ENCODE results near the gene TSHZ2. TPM values are rescaled to one million over a fixed set of nuclear protein-coding genes. Genes with fewer than 3 reads are reported as not detected.

The TSHZ2 gene
- total RNA-seq, 1 experiment from 2014 or later, result 0.07 TPM

- Histone ChIP-seq H3K14ac (ENCODE audit: insufficient read depth, low read length) (no peak overlapping the region), H4K91ac (ENCODE audit: insufficient read length, low read depth, low read length) (no peak overlapping the region), H3K18ac (ENCODE audit: insufficient read length, low read depth, low read length) (no peak overlapping the region), H4K5ac (ENCODE audit: insufficient read length, low read depth, low read length) (no peak overlapping the region), H3K79me2 (ENCODE audit: insufficient read depth, low read length) (no peaks in the 10 kb centered on the region), H2BK5ac (ENCODE audit: insufficient read length, low read length) (no peak overlapping the region), H2BK15ac (ENCODE audit: low read depth, low read length) (no peak overlapping the region), H3K23me2 (ENCODE audit: insufficient read length, low read depth, low read length, poor library complexity, severe bottlenecking) (no peaks in the 10 kb centered on the region), H4K20me1 (ENCODE audit: control insufficient read depth, insufficient read depth, insufficient read length) (no peaks in the 10 kb centered on the region), H3K4me1 (ENCODE audit: insufficient read depth, low read length) (no peaks in the 10 kb centered on the region), H3K9me3 (ENCODE audit: control insufficient read depth, low read depth, low read length) (no peaks in the 10 kb centered on the region), H2BK20ac (ENCODE audit: low read depth, low read length, poor library complexity, severe bottlenecking) (no peak overlapping the region), H3K4me2 (ENCODE audit: insufficient read depth, insufficient read length, low read length) (no peak overlapping the region), H2AK5ac (ENCODE audit: insufficient read length, low read length) (no peak overlapping the region), H2AFZ (ENCODE audit: low read length) (no peak overlapping the region), H3K9ac (ENCODE audit: extremely low read depth, insufficient read length, low read length) (no peak overlapping the region), H3T11ph (ENCODE audit: low read length) (no peak overlapping the region), H2BK120ac (ENCODE audit: low read depth, low read length, poor library complexity, severe bottlenecking) (no peak overlapping the region), H3K27me3 (ENCODE audit: insufficient read depth, low read length) (no peaks in the 10 kb centered on the region), H2BK12ac (ENCODE audit: insufficient read length, low read depth, low read length) (no peak overlapping the region), H3K23ac (ENCODE audit: insufficient read length, low read depth, low read length) (no peak overlapping the region), H3K79me1 (ENCODE audit: insufficient read depth, low read depth, low read length, poor library complexity, severe bottlenecking) (no peaks in the 10 kb centered on the region), H3K56ac (ENCODE audit: insufficient read length, low read depth, low read length) (no peak overlapping the region), H3K27ac (ENCODE audit: insufficient read length, low read depth, low read length) (no peak overlapping the region), H3K4ac (ENCODE audit: low read depth, low read length) (no peak overlapping the region), H4K8ac (replicated peaks; ENCODE audit: insufficient read length, low read depth, low read length) (no peak overlapping the region)
- no peak for DNase-seq
- TF ChIP-seq, protein P1, sequence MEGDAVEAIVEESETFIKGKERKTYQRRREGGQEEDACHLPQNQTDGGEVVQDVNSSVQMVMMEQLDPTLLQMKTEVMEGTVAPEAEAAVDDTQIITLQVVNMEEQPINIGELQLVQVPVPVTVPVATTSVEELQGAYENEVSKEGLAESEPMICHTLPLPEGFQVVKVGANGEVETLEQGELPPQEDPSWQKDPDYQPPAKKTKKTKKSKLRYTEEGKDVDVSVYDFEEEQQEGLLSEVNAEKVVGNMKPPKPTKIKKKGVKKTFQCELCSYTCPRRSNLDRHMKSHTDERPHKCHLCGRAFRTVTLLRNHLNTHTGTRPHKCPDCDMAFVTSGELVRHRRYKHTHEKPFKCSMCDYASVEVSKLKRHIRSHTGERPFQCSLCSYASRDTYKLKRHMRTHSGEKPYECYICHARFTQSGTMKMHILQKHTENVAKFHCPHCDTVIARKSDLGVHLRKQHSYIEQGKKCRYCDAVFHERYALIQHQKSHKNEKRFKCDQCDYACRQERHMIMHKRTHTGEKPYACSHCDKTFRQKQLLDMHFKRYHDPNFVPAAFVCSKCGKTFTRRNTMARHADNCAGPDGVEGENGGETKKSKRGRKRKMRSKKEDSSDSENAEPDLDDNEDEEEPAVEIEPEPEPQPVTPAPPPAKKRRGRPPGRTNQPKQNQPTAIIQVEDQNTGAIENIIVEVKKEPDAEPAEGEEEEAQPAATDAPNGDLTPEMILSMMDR (conservative IDR thresholded peaks at IDR 0.05), result no peak
- WGBS (ENCODE audit: extremely low coverage, insufficient read length, low lambda C conversion rate), result no CpG with 5 or more reads among the region's 5 CpGs
- Mint-ChIP-seq H3K27me3 (ENCODE audit: low read depth) (peaks cover 3% of the 10 kb centered on the region), H3K4me1 (no peaks in the 10 kb centered on the region), H3K9me3 (peaks cover 0 to 2% of the 10 kb centered on the region in 2 experiments; a peak in 1 of 5 replicates), H3K27ac (no peak overlapping the region), H3K36me3 (ENCODE audit: insufficient read depth in 1 of 3, low read depth in 3 of 3) (no peaks in the 10 kb centered on the region), H3K4me3 (no peak overlapping the region)
Measured at GRCh38 chr20:53052380-53052779, 80.2 kb downstream of the TSHZ2 start.

All from H9 (cell line).